Esophagus muscularis mucosa (tissue), 4 donors: ENCODE measurements around the gene DNM3. TPM values are rescaled to one million over a fixed set of nuclear protein-coding genes. Genes with fewer than 3 reads are reported as not detected.

Experiments
- DNase-seq: peaks from one replicate; pipeline ENCODE4 v3.0.0-alpha.2; 2017; ENCODE audit errors: extremely low spot score
- H3K27ac ChIP-seq, 4 donors: fragments of 200-600 bp; sonication (generic); replicated peaks in 1 of 4; 1 replicate in 3 of 4; 2 replicates in 1 of 4; pipeline ENCODE4 v1.5.1; 2016 to 2019; ENCODE audit warnings: mild to moderate bottlenecking in 1 of 4
- H3K27me3 ChIP-seq, 4 donors: fragments of 200-600 bp; sonication (generic); one replicate each; pipeline versions ENCODE4 v1.5.1 to v1.6.0; 2016 to 2019
- H3K36me3 ChIP-seq, 4 donors: fragments of 200-600 bp; sonication (generic); one replicate each; pipeline ENCODE4 v1.5.1; 2016 to 2019
- H3K4me1 ChIP-seq, 4 donors: fragments of 200-600 bp; sonication (generic); one replicate each; pipeline ENCODE4 v1.5.1; 2016 to 2019
- H3K4me3 ChIP-seq, 4 donors: fragments of 200-600 bp; sonication (generic); 1 replicate in 2 of 4; 2 replicates in 2 of 4; pipeline ENCODE4 v1.5.1; 2016 to 2019; ENCODE audit warnings: mild to moderate bottlenecking in 4 of 4, moderate library complexity in 1 of 4
- H3K9me3 ChIP-seq, 4 donors: fragments of 200-600 bp; sonication (generic); 1 replicate in 3 of 4; 2 replicates in 1 of 4; pipeline ENCODE4 v1.5.1; 2016 to 2019
- EP300 ChIP-seq: sonication (generic); formaldehyde crosslinking; IDR thresholded peaks from one replicate; pipeline ENCODE4 v1.6.1; 2017; ENCODE audit warnings: antibody characterized with exemption
- POLR2A ChIP-seq: fragments of 450-650 bp; IDR thresholded peaks from one replicate; pipeline ENCODE4 v1.6.1; 2017; ENCODE audit warnings: antibody characterized with exemption, moderate library complexity, mild to moderate bottlenecking, low read depth
- POLR2AphosphoS5 ChIP-seq, 2 donors: sonication (generic); formaldehyde crosslinking; IDR thresholded peaks; one replicate each; pipeline ENCODE4 v1.6.1; 2017; ENCODE audit warnings: antibody characterized with exemption in 2 of 2
- WGBS: methylation state at CpG from one replicate; pipeline ENCODE4 v1.1.5; 2018; 5-methylcytosine and 5-hydroxymethylcytosine counted together
- intact Hi-C: fragments of 100-400 bp; cut with DNase I; formaldehyde crosslinking; loops from one replicate; pipeline ENCODE4 v1.15.1; 2023
- total RNA-seq, 4 donors: library from RNA; depleted of rRNA; stranded (reverse); fragments of >200 nt; gene quantifications; one replicate each; pipeline versions ENCODE4 v1.1.0 to v1.2.1, GENCODE V29; 2016
- TF ChIP-seq, protein P1 (sequence below), 3 experiments: fragments of 200-600 bp in 2 of 3; fragments of 450-650 bp in 1 of 3; sonication (generic) in 2 of 3; IDR thresholded peaks; one replicate each; pipeline ENCODE4 v1.5.1; 2017 to 2019; ENCODE audit warnings: antibody characterized with exemption in 3 of 3, mild to moderate bottlenecking in 2 of 3, moderate library complexity in 1 of 3

DNM3 gene
- total RNA-seq, 4 donors from 2014 or later: 3.3 to 6.4 (median 3.9) TPM

DNA sequence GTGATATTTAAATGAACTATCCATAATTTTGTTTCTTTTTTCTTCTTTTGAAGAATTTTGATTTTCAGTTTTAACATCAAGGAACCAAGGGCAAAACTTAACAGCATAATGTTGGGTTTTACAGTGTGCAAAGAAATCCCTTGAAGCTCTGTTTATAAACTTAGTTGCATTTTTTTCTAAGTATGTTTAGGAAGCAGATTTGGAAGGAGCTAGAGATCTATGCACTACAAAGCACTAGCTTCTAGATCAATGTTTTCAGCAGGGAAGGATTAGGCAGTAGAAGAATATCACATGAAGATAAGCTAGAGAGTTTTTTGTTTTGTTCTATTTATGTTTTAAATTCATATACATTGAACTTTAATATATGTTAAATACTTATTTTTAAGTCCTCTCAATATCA lies 328.5 kb downstream of the DNM3 start:
- DNase-seq: no peak
- TF ChIP-seq POLR2A (no peak), POLR2AphosphoS5 (IDR thresholded peaks at IDR 0.05) (no peak)
- Histone ChIP-seq H3K4me1 (no peaks in the 10 kb centered on the region), H3K27ac (no peak overlapping the region), H3K36me3 (no peaks in the 10 kb centered on the region), H3K4me3 (no peak overlapping the region), H3K9me3 (no peaks in the 10 kb centered on the region), H3K27me3 (no peaks in the 10 kb centered on the region)
- intact Hi-C loops: loop anchor here (2.0 kb wide), 1 partner anchor 21 kb away; no protein-coding TSS in a partner anchor

DNA sequence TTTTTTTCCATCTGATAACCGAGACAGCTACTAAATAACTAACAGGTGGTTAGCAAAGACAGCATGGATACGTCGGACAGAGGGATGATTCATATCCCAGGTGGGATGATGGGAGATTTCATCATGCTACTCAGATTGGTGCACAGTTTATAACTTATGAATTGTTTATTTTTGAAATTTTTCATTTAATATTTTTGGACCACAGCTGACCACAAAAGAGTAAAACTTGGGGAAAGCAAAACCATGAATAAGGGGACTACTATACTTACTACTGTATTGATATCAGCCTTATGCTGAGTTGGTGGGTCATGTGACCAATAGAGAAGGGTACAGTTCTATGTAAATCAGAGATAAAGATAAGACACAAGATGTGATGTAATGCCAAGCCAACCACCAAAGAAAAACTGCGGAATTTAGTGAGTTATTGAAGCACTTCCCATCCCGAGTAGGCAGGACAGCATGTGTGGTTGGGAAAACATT lies 331.1 kb downstream of the DNM3 start:
- no peak for DNase-seq
- Histone ChIP-seq H3K36me3 (no peaks in the 10 kb centered on the region), H3K4me3 (no peak overlapping the region), H3K27me3 (no peaks in the 10 kb centered on the region), H3K9me3 (no peaks in the 10 kb centered on the region), H3K27ac (no peak overlapping the region), H3K4me1 (no peaks in the 10 kb centered on the region)
- TF ChIP-seq POLR2A (no peak), POLR2AphosphoS5 (IDR thresholded peaks at IDR 0.05) (no peak), EP300 (no peak)
- TF ChIP-seq, protein P1, sequence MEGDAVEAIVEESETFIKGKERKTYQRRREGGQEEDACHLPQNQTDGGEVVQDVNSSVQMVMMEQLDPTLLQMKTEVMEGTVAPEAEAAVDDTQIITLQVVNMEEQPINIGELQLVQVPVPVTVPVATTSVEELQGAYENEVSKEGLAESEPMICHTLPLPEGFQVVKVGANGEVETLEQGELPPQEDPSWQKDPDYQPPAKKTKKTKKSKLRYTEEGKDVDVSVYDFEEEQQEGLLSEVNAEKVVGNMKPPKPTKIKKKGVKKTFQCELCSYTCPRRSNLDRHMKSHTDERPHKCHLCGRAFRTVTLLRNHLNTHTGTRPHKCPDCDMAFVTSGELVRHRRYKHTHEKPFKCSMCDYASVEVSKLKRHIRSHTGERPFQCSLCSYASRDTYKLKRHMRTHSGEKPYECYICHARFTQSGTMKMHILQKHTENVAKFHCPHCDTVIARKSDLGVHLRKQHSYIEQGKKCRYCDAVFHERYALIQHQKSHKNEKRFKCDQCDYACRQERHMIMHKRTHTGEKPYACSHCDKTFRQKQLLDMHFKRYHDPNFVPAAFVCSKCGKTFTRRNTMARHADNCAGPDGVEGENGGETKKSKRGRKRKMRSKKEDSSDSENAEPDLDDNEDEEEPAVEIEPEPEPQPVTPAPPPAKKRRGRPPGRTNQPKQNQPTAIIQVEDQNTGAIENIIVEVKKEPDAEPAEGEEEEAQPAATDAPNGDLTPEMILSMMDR (IDR thresholded peaks at IDR 0.05): no peak
- intact Hi-C loops: no loop called here
- WGBS: 90% methylated on average over 5 of the region's 5 CpGs

DNA sequence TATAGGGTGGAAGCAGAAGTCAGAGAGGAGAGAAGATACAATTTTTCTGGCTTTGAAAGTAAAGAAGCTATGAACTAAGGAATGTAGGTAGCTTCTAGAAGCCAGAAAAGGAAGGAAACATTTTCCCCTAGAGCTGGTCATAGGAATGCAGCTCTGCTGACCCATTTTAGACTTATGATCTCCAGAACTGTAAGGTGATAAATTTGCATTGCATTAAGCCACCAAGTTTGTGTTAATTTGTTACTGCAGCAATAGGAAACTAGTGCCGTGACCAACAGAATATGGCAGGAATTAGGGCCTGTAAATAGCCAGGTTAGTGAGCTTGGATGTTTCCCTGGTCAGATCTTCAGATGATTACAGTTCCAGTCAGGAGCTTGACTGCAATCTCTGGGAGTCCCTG lies 334.9 kb downstream of the DNM3 start:
- Histone ChIP-seq H3K4me3 (no peak overlapping the region), H3K27ac (no peak overlapping the region), H3K4me1 (peaks cover 10 to 14% (median 11%) of the 10 kb centered on the region in 4 donors), H3K9me3 (no peaks in the 10 kb centered on the region), H3K36me3 (no peaks in the 10 kb centered on the region), H3K27me3 (no peaks in the 10 kb centered on the region)
- DNase-seq: no peak
- WGBS: 100% methylated on average over 1 of the region's 1 CpG
- intact Hi-C loops: no loop called here
- TF ChIP-seq, protein P1 (IDR thresholded peaks at IDR 0.05): no peak
- no peak for TF ChIP-seq EP300

DNA sequence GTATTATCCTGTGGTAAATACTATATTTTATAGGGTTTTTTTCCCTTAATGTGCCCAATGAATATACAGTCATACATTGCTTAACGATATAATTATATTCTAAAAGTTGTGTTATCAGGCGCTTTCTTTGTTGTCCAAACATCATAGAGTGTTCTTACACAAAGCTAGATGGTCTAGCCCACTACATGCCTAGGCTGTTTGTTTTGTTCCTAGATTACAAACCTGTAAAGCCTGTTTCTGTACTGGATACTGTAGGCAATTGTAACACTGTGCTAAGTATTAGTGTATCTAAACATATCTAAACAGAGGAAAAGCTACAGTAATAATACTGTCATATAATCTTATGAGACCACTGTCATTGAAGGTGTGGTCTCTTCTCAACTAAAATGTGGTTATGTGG lies 336.6 kb downstream of the DNM3 start:
- DNase-seq: no peak
- Histone ChIP-seq H3K36me3 (no peaks in the 10 kb centered on the region), H3K9me3 (no peaks in the 10 kb centered on the region), H3K27me3 (no peaks in the 10 kb centered on the region), H3K4me3 (no peak overlapping the region), H3K4me1 (peaks cover 18 to 29% (median 20%) of the 10 kb centered on the region in 4 donors), H3K27ac (no peak overlapping the region)
- intact Hi-C loops: no loop called here
- WGBS: 100% methylated on average over 2 of the region's 2 CpGs
- TF ChIP-seq POLR2A (no peak), POLR2AphosphoS5 (IDR thresholded peaks at IDR 0.05) (no peak), EP300 (no peak)
- TF ChIP-seq, protein P1 (IDR thresholded peaks at IDR 0.05): no peak

DNA sequence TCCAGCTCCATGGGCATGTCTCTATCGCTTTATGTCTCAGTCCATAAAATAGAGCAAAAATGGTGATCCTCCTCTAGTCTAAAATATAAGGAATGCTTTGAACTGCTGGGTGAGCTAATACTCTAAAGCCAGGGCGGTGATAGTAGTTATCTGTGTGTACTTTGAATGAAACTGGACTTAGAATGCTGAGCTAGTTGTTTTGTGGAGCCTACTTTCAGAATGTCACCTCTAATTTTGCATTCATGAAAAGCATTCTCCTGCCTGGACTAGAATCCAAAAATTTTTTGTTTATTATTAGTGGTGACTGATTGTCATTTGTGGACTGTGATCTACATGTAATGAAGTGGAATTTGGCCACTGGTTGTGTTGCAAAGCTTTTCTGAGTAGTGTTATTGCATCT lies 337.6 kb downstream of the DNM3 start:
- Histone ChIP-seq H3K9me3 (no peaks in the 10 kb centered on the region), H3K27me3 (no peaks in the 10 kb centered on the region), H3K4me3 (no peak overlapping the region), H3K4me1 (peaks cover 18 to 29% (median 20%) of the 10 kb centered on the region in 4 donors), H3K27ac (no peak overlapping the region), H3K36me3 (no peaks in the 10 kb centered on the region)
- intact Hi-C loops: no loop called here
- TF ChIP-seq POLR2A (no peak), POLR2AphosphoS5 (IDR thresholded peaks at IDR 0.05) (no peak), EP300 (no peak)
- TF ChIP-seq, protein P1 (IDR thresholded peaks at IDR 0.05): no peak
- 89% methylated on average over 2 of the region's 2 CpGs for WGBS
- DNase-seq: no peak
